ENCODE data around the gene STOX2. TPM values are rescaled to one million over a fixed set of nuclear protein-coding genes. Genes with fewer than 3 reads are reported as not detected.
A peak's percentile ranks its signal among the peaks of the same experiment; 100 is the strongest.

The STOX2 gene
- total and polyA plus RNA-seq, 7 experiments from 2014 or later = not detected

GRCh38 chr4:184019076-184019475 lies 114.0 kb downstream of the STOX2 start:
- peaks cover 0 to 28% (median 10%) of the 10 kb centered on the region in 5 donors for H3K27me3 Mint-ChIP-seq
- H3K9me3 Mint-ChIP-seq = no peaks in the 10 kb centered on the region
- Histone ChIP-seq H3K27ac (ENCODE audit: low read depth, low read length) (no peak overlapping the region), H3K36me3 (ENCODE audit: control insufficient read depth in 2 of 3, insufficient read depth in 3 of 3, low read length in 3 of 3) (no peaks in the 10 kb centered on the region), H3K9me3 (ENCODE audit: control insufficient read depth in 2 of 3, low read length in 3 of 3) (no peaks in the 10 kb centered on the region), H3K4me3 (ENCODE audit: low read length) (no peak overlapping the region), H3K4me1 (ENCODE audit: control insufficient read depth in 2 of 2, insufficient read depth in 2 of 2, low read length in 2 of 2) (no peaks in the 10 kb centered on the region), H3K27me3 (ENCODE audit: control insufficient read depth in 2 of 2, insufficient read depth in 2 of 2, low read length in 2 of 2) (no peaks in the 10 kb centered on the region)
- CTCF ChIA-PET = no interaction called here
- intact Hi-C loops (cut with micrococcal nuclease) = no loop called here
- H3K4me1 Mint-ChIP-seq = peaks cover 0 to 2% (median 0%) of the 10 kb centered on the region in 7 donors
- DNase-seq (no peak), ATAC-seq (no peak)
- H3K4me3 Mint-ChIP-seq = no peak overlapping the region
- no peaks in the 10 kb centered on the region for H3K36me3 Mint-ChIP-seq
- POLR2A ChIA-PET = no interaction called here
- H3K27ac Mint-ChIP-seq = no peak overlapping the region

GRCh38 chr4:184019667-184020623 lies 114.8 kb downstream of the STOX2 start:
- no peak for ATAC-seq
- DNase-seq = no peak
- Histone ChIP-seq H3K36me3 (ENCODE audit: control insufficient read depth in 2 of 3, insufficient read depth in 3 of 3, low read length in 3 of 3) (no peaks in the 10 kb centered on the region), H3K27ac (ENCODE audit: low read depth, low read length) (no peak overlapping the region), H3K27me3 (ENCODE audit: control insufficient read depth in 2 of 2, insufficient read depth in 2 of 2, low read length in 2 of 2) (no peaks in the 10 kb centered on the region), H3K9me3 (ENCODE audit: control insufficient read depth in 2 of 3, low read length in 3 of 3) (no peaks in the 10 kb centered on the region), H3K4me3 (ENCODE audit: low read length) (no peak overlapping the region), H3K4me1 (ENCODE audit: control insufficient read depth in 2 of 2, insufficient read depth in 2 of 2, low read length in 2 of 2) (no peaks in the 10 kb centered on the region)
- ChIA-PET POLR2A (no interaction called here), CTCF (no interaction called here)
- Mint-ChIP-seq H3K4me1 (peaks cover 0 to 2% (median 0%) of the 10 kb centered on the region in 7 donors), H3K27me3 (peaks cover 0 to 29% (median 10%) of the 10 kb centered on the region in 5 donors), H3K27ac (no peak overlapping the region), H3K4me3 (no peak overlapping the region), H3K9me3 (no peaks in the 10 kb centered on the region), H3K36me3 (no peaks in the 10 kb centered on the region)
- intact Hi-C loops (cut with micrococcal nuclease) = no loop called here

GRCh38 chr4:184021389-184021788 lies 116.3 kb downstream of the STOX2 start:
- ChIA-PET POLR2A (no interaction called here), CTCF (no interaction called here)
- no peak overlapping the region for H3K27ac Mint-ChIP-seq
- H3K4me3 ChIP-seq (ENCODE audit: low read length) = no peak overlapping the region
- H3K9me3 ChIP-seq (ENCODE audit: control insufficient read depth in 2 of 3, low read length in 3 of 3) = no peaks in the 10 kb centered on the region
- H3K9me3 Mint-ChIP-seq = no peaks in the 10 kb centered on the region
- H3K4me1 Mint-ChIP-seq = peaks cover 0 to 2% (median 0%) of the 10 kb centered on the region in 7 donors
- no peak overlapping the region for H3K4me3 Mint-ChIP-seq
- no peaks in the 10 kb centered on the region for H3K4me1 ChIP-seq (ENCODE audit: control insufficient read depth in 2 of 2, insufficient read depth in 2 of 2, low read length in 2 of 2)
- H3K27me3 Mint-ChIP-seq = peaks cover 0 to 29% (median 10%) of the 10 kb centered on the region in 5 donors
- intact Hi-C loops (cut with micrococcal nuclease) = no loop called here
- no peaks in the 10 kb centered on the region for H3K36me3 ChIP-seq (ENCODE audit: control insufficient read depth in 2 of 3, insufficient read depth in 3 of 3, low read length in 3 of 3)
- H3K27me3 ChIP-seq (ENCODE audit: control insufficient read depth in 2 of 2, insufficient read depth in 2 of 2, low read length in 2 of 2) = no peaks in the 10 kb centered on the region
- DNase-seq = no peak
- no peaks in the 10 kb centered on the region for H3K36me3 Mint-ChIP-seq
- no peak for ATAC-seq
- no peak overlapping the region for H3K27ac ChIP-seq (ENCODE audit: low read depth, low read length)

- H3K4me3 Mint-ChIP-seq = no peak overlapping the region
- Histone ChIP-seq H3K4me1 (ENCODE audit: control insufficient read depth in 2 of 2, insufficient read depth in 2 of 2, low read length in 2 of 2) (no peaks in the 10 kb centered on the region), H3K27me3 (ENCODE audit: control insufficient read depth in 2 of 2, insufficient read depth in 2 of 2, low read length in 2 of 2) (no peaks in the 10 kb centered on the region), H3K36me3 (ENCODE audit: control insufficient read depth in 2 of 3, insufficient read depth in 3 of 3, low read length in 3 of 3) (no peaks in the 10 kb centered on the region), H3K4me3 (ENCODE audit: low read length) (no peak overlapping the region), H3K9me3 (ENCODE audit: control insufficient read depth in 2 of 3, low read length in 3 of 3) (no peaks in the 10 kb centered on the region), H3K27ac (ENCODE audit: low read depth, low read length) (no peak overlapping the region)
- ATAC-seq = no peak
- no peak for DNase-seq
- no peaks in the 10 kb centered on the region for H3K36me3 Mint-ChIP-seq
- intact Hi-C loops (cut with micrococcal nuclease) = no loop called here
- ChIA-PET CTCF (no interaction called here), POLR2A (no interaction called here)
- H3K27ac Mint-ChIP-seq = peak overlapping the region in 1 of 9 donors; percentile 59
- no peaks in the 10 kb centered on the region for H3K9me3 Mint-ChIP-seq
- peaks cover 0 to 39% (median 10%) of the 10 kb centered on the region in 5 donors for H3K27me3 Mint-ChIP-seq
- peaks cover 4 to 14% (median 8%) of the 10 kb centered on the region in 7 donors for H3K4me1 Mint-ChIP-seq
Measured at GRCh38 chr4:184022679-184023383, 117.7 kb downstream of the STOX2 start.

- CTCF ChIA-PET = no interaction called here
- Histone ChIP-seq H3K4me1 (ENCODE audit: control insufficient read depth in 2 of 2, insufficient read depth in 2 of 2, low read length in 2 of 2) (no peaks in the 10 kb centered on the region), H3K27me3 (ENCODE audit: control insufficient read depth in 2 of 2, insufficient read depth in 2 of 2, low read length in 2 of 2) (no peaks in the 10 kb centered on the region), H3K36me3 (ENCODE audit: control insufficient read depth in 2 of 3, insufficient read depth in 3 of 3, low read length in 3 of 3) (no peaks in the 10 kb centered on the region), H3K9me3 (ENCODE audit: control insufficient read depth in 2 of 3, low read length in 3 of 3) (no peaks in the 10 kb centered on the region), H3K4me3 (ENCODE audit: low read length) (no peak overlapping the region), H3K27ac (ENCODE audit: low read depth, low read length) (no peak overlapping the region)
- no peak for ATAC-seq
- intact Hi-C loops (cut with micrococcal nuclease) = no loop called here
- no peak for DNase-seq
- Mint-ChIP-seq H3K4me1 (peaks cover 18 to 31% (median 26%) of the 10 kb centered on the region in 7 donors), H3K4me3 (no peak overlapping the region), H3K9me3 (no peaks in the 10 kb centered on the region), H3K27ac (no peak overlapping the region), H3K27me3 (peaks cover 9 to 49% (median 11%) of the 10 kb centered on the region in 5 donors), H3K36me3 (no peaks in the 10 kb centered on the region)
- POLR2A ChIA-PET = no interaction called here
Measured at GRCh38 chr4:184024637-184025036, 119.5 kb downstream of the STOX2 start.

- Histone ChIP-seq H3K27me3 (ENCODE audit: control insufficient read depth in 2 of 2, insufficient read depth in 2 of 2, low read length in 2 of 2) (no peaks in the 10 kb centered on the region), H3K27ac (ENCODE audit: low read depth, low read length) (no peak overlapping the region), H3K9me3 (ENCODE audit: control insufficient read depth in 2 of 3, low read length in 3 of 3) (no peaks in the 10 kb centered on the region), H3K36me3 (ENCODE audit: control insufficient read depth in 2 of 3, insufficient read depth in 3 of 3, low read length in 3 of 3) (no peaks in the 10 kb centered on the region), H3K4me3 (ENCODE audit: low read length) (peak overlapping the region; percentile 54), H3K4me1 (ENCODE audit: control insufficient read depth in 2 of 2, insufficient read depth in 2 of 2, low read length in 2 of 2) (no peaks in the 10 kb centered on the region)
- POLR2A ChIA-PET = interaction anchor here (1.2 kb wide), 1 partner anchor 12 kb away, joined by 4 read pairs; no protein-coding TSS in a partner anchor
- Mint-ChIP-seq H3K27ac (peak overlapping the region; percentile 32 to 85 (median 57)), H3K4me3 (peak overlapping the region; percentile 81 to 97 (median 92)), H3K4me1 (peaks cover 16 to 34% (median 26%) of the 10 kb centered on the region in 7 donors), H3K36me3 (no peaks in the 10 kb centered on the region), H3K27me3 (peaks cover 14 to 40% (median 16%) of the 10 kb centered on the region in 5 donors), H3K9me3 (no peaks in the 10 kb centered on the region)
- intact Hi-C loops (cut with micrococcal nuclease) = no loop called here
- peak; percentile 61 for ATAC-seq
- peak in 5 of 9 donors; percentile 25 to 41 (median 35) for DNase-seq
- CTCF ChIA-PET = no interaction called here
Measured at GRCh38 chr4:184028561-184029374, 123.7 kb downstream of the STOX2 start.

Measured in naive thymus-derived CD4-positive, alpha-beta T cell (primary cell).